Erythroblast (primary cell): ENCODE measurements around the gene MYO16.
A peak's percentile ranks its signal among the peaks of the same experiment; 100 is the strongest.
"Not testable (repeated sequence)": the region's sequence is repeated elsewhere in the genome, so short reads cannot be mapped to it uniquely, and the experiment has no call there.

Source experiments
- DNase-seq, 2 experiments: peaks; one replicate each; lab custom pipeline; 2025; lab: John Stamatoyannopoulos, UW
- GATA1 ChIP-seq: IDR thresholded peaks from 2 replicates; pipeline ENCODE4 v1.6.1; 2011; ENCODE audit warnings: low read depth, mild to moderate bottlenecking, control low read depth, low read length, moderate library complexity
- POLR2A ChIP-seq: IDR thresholded peaks from 2 replicates; pipeline ENCODE4 v1.6.1; 2011; ENCODE audit warnings: mild to moderate bottlenecking, low read length

MYO16 gene

DNA sequence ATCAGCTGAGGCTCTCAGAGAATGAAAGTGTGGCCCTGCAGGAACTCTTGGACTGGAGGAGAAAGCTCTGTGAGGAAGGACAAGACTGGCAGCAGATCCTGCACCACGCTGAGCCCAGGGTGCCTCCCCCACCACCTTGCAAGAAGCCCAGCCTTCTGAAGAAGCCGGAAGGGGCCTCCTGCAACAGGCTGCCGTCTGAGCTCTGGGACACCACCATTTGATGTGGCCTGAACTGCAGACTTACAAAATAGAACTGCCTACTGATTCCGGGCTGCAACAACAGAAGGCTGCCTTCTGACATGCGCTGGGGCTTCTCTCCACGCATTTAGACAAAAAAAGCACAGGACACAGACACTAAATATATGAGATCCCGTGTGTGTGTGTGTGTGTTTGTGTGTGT is 577.2 kb downstream of the MYO16 start:
- TF ChIP-seq GATA1 (no peak), POLR2A (no peak)
- DNase-seq = no peak

DNA sequence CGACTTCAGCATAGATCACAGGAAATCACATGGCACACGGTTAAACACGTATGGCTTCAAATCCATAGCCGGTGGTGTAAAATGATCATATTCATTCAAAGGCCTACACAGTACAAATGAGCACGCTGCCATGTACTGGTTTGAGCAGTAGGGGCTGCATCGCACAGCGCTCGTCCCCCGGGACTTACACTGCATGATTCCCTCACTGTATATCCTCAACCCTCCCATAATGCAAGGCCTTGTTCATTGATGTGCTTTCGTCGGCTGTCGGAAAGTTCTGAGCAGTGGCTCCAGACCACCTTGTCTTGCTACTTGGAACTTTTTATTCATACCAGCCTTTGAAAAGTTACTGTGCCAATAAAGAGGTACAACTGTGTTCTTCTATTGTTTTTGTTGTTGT is 578.2 kb downstream of the MYO16 start:
- TF ChIP-seq POLR2A (no peak), GATA1 (no peak)
- no peak for DNase-seq

DNA sequence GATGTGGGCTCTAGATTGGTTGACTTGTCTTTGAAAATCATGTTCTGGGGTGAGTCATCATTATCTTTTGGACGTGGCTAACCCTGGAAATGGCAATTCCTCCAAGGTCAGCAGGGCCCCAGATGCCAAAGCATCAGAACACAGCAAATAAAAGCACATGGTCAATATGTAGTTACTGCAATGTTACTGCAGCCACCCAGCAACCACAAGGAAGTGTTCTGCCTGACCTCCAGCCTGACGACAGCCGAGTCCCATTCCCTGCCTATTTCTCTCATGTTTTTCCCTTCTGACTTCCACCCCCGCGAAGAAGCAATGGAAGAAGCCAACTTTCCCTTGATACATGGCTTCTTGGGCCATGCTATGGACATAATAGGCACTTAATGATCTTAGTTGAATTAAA is 579.1 kb downstream of the MYO16 start:
- TF ChIP-seq POLR2A = no peak
- no peak for DNase-seq

DNA sequence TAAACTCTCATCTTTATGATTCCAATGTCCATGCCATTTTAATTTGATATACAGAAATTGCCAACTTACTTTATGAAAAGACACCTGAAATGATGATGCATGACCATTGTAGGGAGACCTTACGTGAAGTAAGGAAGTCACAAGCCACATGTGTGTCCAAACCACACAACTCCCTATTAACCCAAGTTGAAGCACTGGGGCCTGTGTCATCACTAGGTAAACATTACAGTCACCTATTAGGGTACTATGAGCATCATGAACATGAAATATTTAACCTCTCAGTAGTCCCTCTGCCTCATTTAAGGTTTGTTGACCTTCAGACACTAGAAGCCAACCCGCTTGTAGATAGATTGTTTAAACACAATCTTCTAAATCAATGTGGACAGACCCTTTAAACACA is 580.1 kb downstream of the MYO16 start:
- DNase-seq = no peak
- TF ChIP-seq GATA1 (no peak), POLR2A (no peak)

DNA sequence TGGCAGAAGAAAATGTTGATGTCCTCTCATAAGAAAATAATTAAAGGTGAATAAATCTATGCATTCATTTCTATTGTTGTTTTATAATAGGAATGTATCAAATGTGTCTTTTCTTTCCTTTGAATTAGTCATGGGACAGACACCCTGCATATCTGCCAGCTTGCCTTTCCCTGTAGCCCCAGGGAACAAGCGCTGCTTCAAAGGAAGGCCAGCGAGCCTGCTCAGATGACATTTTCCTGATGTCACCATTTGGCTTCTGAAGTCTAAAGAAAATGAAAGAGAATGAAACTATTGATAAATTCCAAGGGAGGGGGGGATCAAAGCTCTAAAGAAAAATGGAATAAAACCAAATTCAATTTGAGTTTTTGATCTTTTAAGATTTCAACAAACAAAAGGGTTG is 582.2 kb downstream of the MYO16 start:
- no peak for DNase-seq
- no peak for TF ChIP-seq POLR2A
- TF ChIP-seq GATA1 = no peak

DNA sequence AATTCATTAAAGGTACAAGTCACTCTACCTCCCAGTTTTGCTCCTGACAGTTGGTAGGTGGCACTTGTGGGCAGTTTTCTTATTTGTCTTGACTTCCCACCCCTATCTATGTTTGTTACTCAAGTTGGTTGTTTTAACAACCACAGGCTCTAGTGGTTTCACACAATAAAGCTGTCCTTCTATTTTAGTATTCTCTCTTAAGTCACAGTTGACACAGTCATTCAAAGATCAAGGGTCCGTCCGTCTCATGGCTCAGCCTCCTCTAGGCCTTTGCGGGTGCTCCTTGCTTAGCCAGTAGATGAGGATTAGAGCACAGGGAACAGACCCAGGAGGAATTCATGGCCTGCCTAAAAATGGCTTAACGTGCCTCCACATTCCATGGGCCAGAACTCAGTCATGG is 583.2 kb downstream of the MYO16 start:
- TF ChIP-seq POLR2A (no peak), GATA1 (no peak)
- DNase-seq = no peak

DNA sequence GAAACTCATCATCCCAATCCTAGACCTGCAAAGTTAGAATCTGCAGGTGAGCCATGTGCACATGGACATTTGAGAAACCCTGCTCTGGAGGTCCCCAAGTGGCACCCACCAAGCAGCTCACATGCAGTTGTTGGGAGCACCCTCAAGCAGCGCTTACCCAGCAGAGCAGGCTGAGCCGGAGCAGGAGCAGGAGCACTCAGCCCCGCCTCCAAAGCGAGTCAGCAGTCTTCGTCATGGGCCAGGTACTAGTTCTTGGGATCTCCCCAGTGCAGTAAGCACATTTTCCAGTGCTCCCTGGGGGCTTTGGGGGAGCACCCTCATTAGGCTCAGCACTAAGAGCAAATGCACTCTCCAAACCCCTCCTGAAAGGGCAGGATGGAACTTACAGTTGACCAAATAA is 584.3 kb downstream of the MYO16 start:
- no peak for DNase-seq
- TF ChIP-seq POLR2A (no peak), GATA1 (no peak)

DNA sequence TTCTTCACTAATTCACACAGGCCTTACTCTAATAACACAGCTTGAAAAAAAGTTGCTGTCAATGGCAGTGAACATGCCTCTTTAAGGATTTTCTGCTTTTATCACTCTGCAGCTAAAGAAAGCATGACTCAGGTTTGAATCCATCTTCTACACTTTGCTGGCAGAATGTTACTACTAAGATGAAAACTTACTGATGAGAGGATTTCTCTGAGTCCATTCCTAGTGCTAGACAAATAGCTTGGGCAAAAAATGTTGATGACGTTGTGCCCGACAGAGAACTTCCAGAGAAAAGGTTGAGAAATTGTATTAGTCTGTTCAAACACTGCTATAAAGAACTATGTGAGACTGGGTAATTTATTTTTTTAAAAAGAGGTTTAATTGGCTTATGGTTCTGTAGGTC is 585.0 kb downstream of the MYO16 start:
- no peak for DNase-seq
- no peak for TF ChIP-seq GATA1
- no peak for TF ChIP-seq POLR2A

DNA sequence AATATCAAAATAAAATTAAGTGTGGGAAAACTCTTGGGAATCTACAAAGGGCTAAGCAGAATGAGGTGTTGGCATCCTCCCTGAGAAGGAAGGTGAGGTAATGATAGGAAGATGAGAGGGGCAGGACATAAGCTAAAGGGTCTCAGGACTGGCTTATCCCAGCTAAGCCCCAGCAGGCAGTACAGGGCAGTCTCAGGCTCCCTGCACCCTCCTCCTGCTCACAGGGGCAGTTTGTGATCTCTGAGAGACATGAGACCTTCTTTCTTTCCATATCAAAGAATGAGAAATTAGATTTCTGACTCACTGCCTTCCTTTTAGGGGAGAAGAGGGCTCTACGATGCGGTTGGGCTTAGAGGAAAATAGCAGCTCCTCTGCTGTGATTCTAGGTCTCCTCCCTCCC is 586.0 kb downstream of the MYO16 start:
- no peak for DNase-seq
- TF ChIP-seq GATA1 (no peak), POLR2A (no peak)

DNA sequence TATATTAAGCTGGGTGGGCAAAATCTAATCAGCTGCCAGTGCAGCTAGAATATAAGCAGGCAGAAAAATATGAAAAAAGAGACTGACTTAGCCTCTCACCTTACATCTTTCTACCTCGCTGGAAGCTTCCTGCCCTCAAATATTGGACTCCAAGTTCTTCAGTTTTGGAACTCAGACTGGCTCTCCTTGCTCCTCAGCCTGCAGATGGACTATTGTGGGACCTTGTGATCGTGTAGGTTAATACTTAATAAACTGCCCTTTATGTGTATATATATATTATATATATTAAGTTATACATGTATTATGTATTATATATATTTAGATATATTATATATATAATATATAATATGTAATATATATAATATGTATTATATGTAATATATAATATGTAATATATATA is 588.1 kb downstream of the MYO16 start:
- not testable (repeated sequence) for DNase-seq

DNA sequence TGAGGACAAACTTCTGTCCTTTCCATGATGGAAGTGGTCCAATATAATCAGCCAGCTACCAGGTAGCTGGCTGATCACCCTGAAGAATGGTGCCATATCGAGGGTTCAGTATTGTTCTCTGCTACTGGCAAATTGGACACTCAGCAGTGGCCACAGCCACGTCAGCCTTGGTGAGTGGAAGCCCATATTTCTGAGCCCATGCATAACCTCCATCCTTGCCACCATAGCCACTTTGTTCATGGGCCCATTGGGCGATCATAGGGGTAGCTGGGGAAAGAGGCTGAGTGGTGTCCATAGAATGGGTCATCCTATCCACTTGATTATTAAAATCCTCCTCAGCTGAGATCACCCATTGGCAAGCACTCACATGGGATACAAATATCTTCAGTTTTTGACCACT is 591.2 kb downstream of the MYO16 start:
- no peak for TF ChIP-seq GATA1
- no peak for TF ChIP-seq POLR2A
- no peak for DNase-seq

DNA sequence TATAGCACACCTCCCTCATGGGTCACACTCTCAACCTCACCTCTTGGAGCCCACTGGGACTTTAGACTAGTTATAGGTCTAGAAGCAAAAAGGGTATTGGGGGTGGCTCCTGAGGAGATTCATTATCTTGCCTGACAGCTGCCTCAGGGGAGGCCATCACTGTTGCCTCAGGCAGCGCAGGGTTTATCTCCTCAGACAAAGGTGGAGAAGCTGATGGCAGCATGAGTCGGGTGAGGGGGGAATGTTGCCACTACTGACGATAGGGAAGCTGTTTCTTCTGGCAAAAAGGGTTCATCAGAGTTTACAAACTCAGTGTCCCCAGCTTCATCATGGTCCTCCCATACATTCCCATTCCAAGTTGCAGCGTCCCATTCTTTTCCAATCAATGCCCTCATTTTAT is 594.6 kb downstream of the MYO16 start:
- peak in 1 of 2 experiments; percentile 13 for DNase-seq
- TF ChIP-seq GATA1 (no peak), POLR2A (no peak)

DNA sequence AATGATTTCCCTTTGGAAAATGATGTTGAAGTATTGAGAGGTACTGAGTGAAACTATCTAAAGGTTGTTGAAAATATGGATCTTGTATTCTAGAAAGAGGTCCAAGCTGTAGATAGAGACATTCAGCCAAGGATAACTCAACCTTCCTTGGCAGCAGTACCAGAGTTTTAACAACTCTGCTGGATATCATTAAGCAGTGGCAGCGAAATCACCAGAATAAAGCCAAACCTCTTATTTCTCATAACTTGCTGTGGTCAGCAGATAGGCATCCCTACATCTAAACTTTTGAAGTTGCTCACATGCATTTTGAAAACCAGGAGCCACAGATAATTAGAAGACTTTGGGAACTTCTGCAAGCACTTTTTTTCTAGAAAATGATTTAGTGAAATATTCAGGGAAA is 597.2 kb downstream of the MYO16 start:
- TF ChIP-seq GATA1 (no peak), POLR2A (no peak)
- no peak for DNase-seq

DNA sequence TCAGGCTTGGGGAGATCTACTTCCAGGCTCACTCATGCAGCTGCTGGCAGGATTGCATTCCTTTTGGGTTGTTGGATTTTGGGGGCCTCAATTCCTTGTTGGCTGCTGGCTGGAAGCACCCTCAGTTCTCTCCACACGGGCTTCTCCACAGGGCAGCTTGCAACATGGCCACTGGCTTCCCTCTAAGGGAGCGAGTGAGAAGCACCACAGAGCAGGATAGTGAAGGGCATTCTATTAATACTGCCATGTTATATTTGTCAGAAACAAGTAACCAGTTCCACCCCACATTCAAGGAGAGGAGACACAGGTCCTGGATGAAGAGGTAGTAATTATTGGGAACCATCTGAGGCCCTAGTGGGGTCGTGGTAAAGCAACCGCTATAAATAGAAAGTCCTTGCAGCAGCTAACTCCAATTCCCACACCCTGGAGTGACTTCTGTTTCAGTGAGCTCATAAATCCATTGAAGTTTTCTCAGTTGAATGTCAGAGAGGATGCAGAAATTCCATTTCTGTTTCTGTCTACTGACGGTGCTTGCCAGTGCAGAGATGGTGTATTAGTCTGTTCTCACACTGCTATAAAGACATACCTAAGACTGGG is 598.0 kb downstream of the MYO16 start:
- TF ChIP-seq POLR2A = no peak
- no peak for TF ChIP-seq GATA1
- DNase-seq = no peak

DNA sequence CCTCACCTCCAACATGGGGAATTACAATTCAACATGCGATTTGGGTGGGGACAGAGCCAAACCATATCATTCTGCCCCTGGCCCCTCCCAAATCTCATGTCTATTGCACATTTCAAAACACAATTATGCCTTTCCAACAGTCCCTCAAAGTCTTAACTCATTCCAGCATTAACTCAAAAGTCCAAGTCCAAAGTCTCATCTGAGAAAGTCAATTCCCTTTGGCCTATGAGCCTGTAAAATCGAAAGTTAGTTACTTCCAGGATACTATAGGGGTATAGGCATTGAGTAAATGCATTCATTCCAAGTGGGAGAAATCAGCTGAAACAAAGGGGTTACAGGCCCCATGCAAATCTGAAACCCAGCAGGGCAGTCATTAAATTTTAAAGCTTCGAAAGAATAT is 598.8 kb downstream of the MYO16 start:
- no peak for DNase-seq
- TF ChIP-seq GATA1 (no peak), POLR2A (no peak)

DNA sequence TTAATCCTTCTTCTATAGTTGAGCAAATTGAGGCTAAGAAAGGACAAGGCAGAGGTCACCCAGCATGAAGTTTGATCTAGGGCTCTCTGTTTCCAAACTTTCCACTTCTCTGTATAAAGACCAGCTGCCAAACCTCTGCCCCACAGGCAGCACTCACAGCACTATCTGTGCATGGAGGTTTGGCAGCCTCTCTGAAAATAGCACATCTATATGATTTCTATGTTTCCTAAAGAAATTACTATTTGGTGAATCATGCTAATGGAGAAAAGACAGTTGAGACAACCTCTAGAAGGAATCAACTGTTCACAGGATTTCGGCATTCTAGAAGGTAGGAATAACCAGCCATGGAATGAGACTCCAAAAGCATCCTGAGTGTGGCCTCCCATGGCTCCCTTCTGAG is 602.5 kb downstream of the MYO16 start:
- TF ChIP-seq POLR2A = no peak
- TF ChIP-seq GATA1 = no peak

DNA sequence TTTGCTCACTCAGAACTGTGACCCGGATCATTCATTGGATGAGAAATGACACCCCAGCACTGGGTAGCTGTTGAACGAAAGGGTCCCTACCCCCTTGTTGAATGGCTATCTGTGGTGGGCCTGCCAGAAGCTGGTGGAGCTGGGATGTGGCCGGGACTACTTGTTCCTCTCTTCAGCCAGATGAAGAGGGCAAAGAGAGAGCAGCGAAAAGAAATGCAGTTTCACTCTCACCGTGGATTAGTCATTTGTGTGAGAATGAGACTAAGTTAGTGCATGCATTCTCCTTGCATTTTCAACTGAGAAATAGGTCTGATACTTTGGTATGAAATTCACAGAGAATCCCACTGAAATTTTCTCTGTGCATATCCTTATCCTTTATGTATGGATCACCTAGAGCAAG is 603.9 kb downstream of the MYO16 start:
- no peak for TF ChIP-seq POLR2A
- no peak for TF ChIP-seq GATA1
- DNase-seq = no peak

More for the DNA sequence above, 602.5 kb downstream of the MYO16 start:
- DNase-seq = no peak
